ENCODE results near the gene TSEN2.
A peak's percentile ranks its signal among the peaks of the same experiment; 100 is the strongest.

- TF ChIP-seq POLR2A (IDR thresholded peaks at IDR 0.05; ENCODE audit: borderline replicate concordance, extremely low read depth, insufficient read depth, insufficient read length) (no peak), TCF7L2 (IDR thresholded peaks at IDR 0.05; ENCODE audit: borderline replicate concordance, extremely low read depth, insufficient read depth, insufficient read length) (no peak), SIN3A (IDR thresholded peaks at IDR 0.05; ENCODE audit: low read depth) (no peak)
- TF ChIP-seq, protein P1, sequence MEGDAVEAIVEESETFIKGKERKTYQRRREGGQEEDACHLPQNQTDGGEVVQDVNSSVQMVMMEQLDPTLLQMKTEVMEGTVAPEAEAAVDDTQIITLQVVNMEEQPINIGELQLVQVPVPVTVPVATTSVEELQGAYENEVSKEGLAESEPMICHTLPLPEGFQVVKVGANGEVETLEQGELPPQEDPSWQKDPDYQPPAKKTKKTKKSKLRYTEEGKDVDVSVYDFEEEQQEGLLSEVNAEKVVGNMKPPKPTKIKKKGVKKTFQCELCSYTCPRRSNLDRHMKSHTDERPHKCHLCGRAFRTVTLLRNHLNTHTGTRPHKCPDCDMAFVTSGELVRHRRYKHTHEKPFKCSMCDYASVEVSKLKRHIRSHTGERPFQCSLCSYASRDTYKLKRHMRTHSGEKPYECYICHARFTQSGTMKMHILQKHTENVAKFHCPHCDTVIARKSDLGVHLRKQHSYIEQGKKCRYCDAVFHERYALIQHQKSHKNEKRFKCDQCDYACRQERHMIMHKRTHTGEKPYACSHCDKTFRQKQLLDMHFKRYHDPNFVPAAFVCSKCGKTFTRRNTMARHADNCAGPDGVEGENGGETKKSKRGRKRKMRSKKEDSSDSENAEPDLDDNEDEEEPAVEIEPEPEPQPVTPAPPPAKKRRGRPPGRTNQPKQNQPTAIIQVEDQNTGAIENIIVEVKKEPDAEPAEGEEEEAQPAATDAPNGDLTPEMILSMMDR (IDR thresholded peaks at IDR 0.05 in 2 of 3, conservative IDR thresholded peaks at IDR 0.05 in 1 of 3; ENCODE audit: borderline replicate concordance in 1 of 3, insufficient read depth in 1 of 3, low read depth in 2 of 3, low read length in 2 of 3) = peak in 2 of 3 experiments; percentile 23 to 31; a peak in 2 of 6 replicates
- TF ChIP-seq, protein P2, sequence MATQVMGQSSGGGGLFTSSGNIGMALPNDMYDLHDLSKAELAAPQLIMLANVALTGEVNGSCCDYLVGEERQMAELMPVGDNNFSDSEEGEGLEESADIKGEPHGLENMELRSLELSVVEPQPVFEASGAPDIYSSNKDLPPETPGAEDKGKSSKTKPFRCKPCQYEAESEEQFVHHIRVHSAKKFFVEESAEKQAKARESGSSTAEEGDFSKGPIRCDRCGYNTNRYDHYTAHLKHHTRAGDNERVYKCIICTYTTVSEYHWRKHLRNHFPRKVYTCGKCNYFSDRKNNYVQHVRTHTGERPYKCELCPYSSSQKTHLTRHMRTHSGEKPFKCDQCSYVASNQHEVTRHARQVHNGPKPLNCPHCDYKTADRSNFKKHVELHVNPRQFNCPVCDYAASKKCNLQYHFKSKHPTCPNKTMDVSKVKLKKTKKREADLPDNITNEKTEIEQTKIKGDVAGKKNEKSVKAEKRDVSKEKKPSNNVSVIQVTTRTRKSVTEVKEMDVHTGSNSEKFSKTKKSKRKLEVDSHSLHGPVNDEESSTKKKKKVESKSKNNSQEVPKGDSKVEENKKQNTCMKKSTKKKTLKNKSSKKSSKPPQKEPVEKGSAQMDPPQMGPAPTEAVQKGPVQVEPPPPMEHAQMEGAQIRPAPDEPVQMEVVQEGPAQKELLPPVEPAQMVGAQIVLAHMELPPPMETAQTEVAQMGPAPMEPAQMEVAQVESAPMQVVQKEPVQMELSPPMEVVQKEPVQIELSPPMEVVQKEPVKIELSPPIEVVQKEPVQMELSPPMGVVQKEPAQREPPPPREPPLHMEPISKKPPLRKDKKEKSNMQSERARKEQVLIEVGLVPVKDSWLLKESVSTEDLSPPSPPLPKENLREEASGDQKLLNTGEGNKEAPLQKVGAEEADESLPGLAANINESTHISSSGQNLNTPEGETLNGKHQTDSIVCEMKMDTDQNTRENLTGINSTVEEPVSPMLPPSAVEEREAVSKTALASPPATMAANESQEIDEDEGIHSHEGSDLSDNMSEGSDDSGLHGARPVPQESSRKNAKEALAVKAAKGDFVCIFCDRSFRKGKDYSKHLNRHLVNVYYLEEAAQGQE (IDR thresholded peaks at IDR 0.05; ENCODE audit: low read depth) = no peak
Observed at GRCh38 chr3:12541625-12542024, 57.3 kb downstream of the TSEN2 start.

Measured in HCT116 (cell line).